Peyer's patch (tissue), 4 donors: ENCODE data around the gene ITGA5. TPM values are rescaled to one million over a fixed set of nuclear protein-coding genes. Genes with fewer than 3 reads are reported as not detected.

Source experiments
- DNase-seq, 3 donors: peaks; one replicate each; pipeline ENCODE4 v3.0.0-alpha.2; 2017 to 2019
- H3K27ac ChIP-seq, 4 donors: fragments of 200-600 bp; sonication (generic); one replicate each; pipeline ENCODE4 v1.5.1; 2016 to 2019
- H3K27me3 ChIP-seq, 2 donors: fragments of 200-600 bp; sonication (generic); one replicate each; pipeline ENCODE4 v1.5.1; 2019
- H3K36me3 ChIP-seq, 3 donors: fragments of 200-600 bp; sonication (generic); one replicate each; pipeline ENCODE4 v1.5.1; 2016 to 2019
- H3K4me1 ChIP-seq, 4 donors: fragments of 200-600 bp; sonication (generic); one replicate each; pipeline ENCODE4 v1.5.1; 2016 to 2019
- H3K4me3 ChIP-seq, 4 donors: fragments of 200-600 bp; sonication (generic); 1 replicate in 3 of 4; 2 replicates in 1 of 4; pipeline ENCODE4 v1.5.1; 2016 to 2019; ENCODE audit warnings: mild to moderate bottlenecking in 1 of 4
- H3K9me3 ChIP-seq, 4 donors: fragments of 200-600 bp; sonication (generic); one replicate each; pipeline ENCODE4 v1.5.1; 2016 to 2019; ENCODE audit warnings: mild to moderate bottlenecking in 1 of 4
- POLR2A ChIP-seq, 2 donors: fragments of 450-650 bp; IDR thresholded peaks; one replicate each; pipeline ENCODE4 v1.5.1; 2017; ENCODE audit warnings: antibody characterized with exemption in 2 of 2, mild to moderate bottlenecking in 2 of 2, moderate library complexity in 2 of 2
- total RNA-seq, 4 donors: library from RNA; depleted of rRNA; stranded (reverse); fragments of >200 nt; gene quantifications; one replicate each; pipeline ENCODE4 v1.1.0, GENCODE V29; 2016
- TF ChIP-seq, protein P1 (sequence below), 6 experiments: fragments of 450-650 bp in 4 of 6; fragments of 200-600 bp in 2 of 6; sonication (generic) in 1 of 6; IDR thresholded peaks; one replicate each; pipeline ENCODE4 v1.5.1; 2017 to 2019; ENCODE audit warnings: antibody characterized with exemption in 6 of 6, mild to moderate bottlenecking in 3 of 6, moderate library complexity in 1 of 6

ITGA5 gene
- total RNA-seq, 4 donors from 2014 or later = 21.0 to 78.4 (median 44.5) TPM

DNA sequence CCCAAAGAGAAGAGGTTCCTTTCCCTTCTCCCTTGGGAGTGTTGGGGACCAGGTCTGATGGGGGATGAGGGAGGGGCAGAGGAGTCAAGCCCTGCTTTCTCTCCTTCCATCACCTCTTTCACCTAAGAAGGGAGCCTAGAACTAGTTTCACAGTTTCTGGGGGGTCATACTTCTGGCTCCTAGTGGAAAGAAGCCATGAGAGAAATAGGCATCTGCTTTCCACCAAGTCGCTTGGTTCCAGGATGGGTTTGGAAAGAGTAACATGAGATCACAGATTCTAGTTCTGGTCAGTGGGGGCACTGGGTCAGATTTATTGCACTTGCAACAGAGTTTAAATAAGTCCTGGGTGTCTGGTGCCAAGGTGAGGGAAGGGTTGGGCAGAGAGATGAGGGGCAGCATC, 24.1 kb downstream of the ITGA5 start:
- H3K36me3 ChIP-seq = peaks cover 0 to 55% (median 0%) of the 10 kb centered on the region in 3 donors
- peaks cover 0 to 11% (median 1%) of the 10 kb centered on the region in 4 donors for H3K4me1 ChIP-seq
- no peaks in the 10 kb centered on the region for H3K27me3 ChIP-seq
- no peak overlapping the region for H3K27ac ChIP-seq
- TF ChIP-seq, protein P1, sequence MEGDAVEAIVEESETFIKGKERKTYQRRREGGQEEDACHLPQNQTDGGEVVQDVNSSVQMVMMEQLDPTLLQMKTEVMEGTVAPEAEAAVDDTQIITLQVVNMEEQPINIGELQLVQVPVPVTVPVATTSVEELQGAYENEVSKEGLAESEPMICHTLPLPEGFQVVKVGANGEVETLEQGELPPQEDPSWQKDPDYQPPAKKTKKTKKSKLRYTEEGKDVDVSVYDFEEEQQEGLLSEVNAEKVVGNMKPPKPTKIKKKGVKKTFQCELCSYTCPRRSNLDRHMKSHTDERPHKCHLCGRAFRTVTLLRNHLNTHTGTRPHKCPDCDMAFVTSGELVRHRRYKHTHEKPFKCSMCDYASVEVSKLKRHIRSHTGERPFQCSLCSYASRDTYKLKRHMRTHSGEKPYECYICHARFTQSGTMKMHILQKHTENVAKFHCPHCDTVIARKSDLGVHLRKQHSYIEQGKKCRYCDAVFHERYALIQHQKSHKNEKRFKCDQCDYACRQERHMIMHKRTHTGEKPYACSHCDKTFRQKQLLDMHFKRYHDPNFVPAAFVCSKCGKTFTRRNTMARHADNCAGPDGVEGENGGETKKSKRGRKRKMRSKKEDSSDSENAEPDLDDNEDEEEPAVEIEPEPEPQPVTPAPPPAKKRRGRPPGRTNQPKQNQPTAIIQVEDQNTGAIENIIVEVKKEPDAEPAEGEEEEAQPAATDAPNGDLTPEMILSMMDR (IDR thresholded peaks at IDR 0.05) = no peak
- TF ChIP-seq POLR2A (IDR thresholded peaks at IDR 0.05) = no peak
- H3K9me3 ChIP-seq = no peaks in the 10 kb centered on the region
- no peak overlapping the region for H3K4me3 ChIP-seq
- DNase-seq = no peak

DNA sequence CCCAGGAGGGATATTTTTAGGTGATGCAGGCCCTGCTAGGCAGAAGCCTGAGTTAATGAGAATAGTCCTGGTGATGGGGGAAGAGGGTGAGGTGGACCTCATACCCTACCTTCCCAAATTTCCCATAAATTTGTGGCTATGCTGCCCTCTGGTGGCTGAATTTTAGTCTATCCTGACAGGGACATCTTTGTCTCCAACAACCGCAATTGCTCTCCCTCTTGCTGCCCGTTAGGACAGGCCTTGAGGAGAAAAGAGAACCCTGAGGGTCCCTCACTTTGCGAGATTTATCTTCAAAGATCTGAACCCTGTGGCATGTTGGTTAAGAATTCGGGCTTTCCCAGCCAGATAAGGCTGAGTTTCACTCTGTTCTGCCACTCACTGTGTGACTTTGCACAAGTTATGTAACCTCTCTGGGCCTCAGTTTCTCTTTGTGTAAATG, 24.8 kb downstream of the ITGA5 start:
- TF ChIP-seq POLR2A (IDR thresholded peaks at IDR 0.05) = no peak
- TF ChIP-seq, protein P1 (IDR thresholded peaks at IDR 0.05) = peak in 5 of 6 experiments; percentile 47 to 72 (median 55)
- DNase-seq = peak in 2 of 3 donors; percentile 61 to 77
- Histone ChIP-seq H3K9me3 (no peaks in the 10 kb centered on the region), H3K27me3 (no peaks in the 10 kb centered on the region), H3K4me3 (no peak overlapping the region), H3K4me1 (peaks cover 0 to 11% (median 1%) of the 10 kb centered on the region in 4 donors), H3K27ac (no peak overlapping the region), H3K36me3 (peaks cover 0 to 49% (median 0%) of the 10 kb centered on the region in 3 donors)

DNA sequence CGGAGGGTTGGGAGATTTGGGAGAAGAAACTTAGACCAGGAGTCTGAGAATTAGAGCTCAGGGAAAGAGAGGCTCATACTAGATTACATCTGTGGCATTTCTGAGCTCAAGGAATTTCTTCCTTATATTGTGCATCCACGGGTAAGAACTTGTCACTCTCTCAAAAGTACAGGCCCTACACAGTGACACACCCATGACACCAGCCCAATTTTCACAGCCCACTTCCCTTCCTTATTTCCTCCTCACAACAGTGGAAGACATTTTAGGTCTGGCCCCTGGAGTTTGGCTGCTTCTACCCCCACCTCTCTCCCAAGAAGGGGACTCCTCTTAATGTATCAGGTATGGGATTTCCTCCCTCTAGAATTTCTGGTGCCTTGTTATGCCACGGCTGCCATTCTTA, 25.3 kb downstream of the ITGA5 start:
- Histone ChIP-seq H3K9me3 (no peaks in the 10 kb centered on the region), H3K4me3 (no peak overlapping the region), H3K27me3 (no peaks in the 10 kb centered on the region), H3K4me1 (peaks cover 0 to 11% (median 1%) of the 10 kb centered on the region in 4 donors), H3K36me3 (peaks cover 0 to 45% (median 0%) of the 10 kb centered on the region in 3 donors), H3K27ac (no peak overlapping the region)
- TF ChIP-seq POLR2A (IDR thresholded peaks at IDR 0.05) = no peak
- TF ChIP-seq, protein P1 (IDR thresholded peaks at IDR 0.05) = no peak
- no peak for DNase-seq

DNA sequence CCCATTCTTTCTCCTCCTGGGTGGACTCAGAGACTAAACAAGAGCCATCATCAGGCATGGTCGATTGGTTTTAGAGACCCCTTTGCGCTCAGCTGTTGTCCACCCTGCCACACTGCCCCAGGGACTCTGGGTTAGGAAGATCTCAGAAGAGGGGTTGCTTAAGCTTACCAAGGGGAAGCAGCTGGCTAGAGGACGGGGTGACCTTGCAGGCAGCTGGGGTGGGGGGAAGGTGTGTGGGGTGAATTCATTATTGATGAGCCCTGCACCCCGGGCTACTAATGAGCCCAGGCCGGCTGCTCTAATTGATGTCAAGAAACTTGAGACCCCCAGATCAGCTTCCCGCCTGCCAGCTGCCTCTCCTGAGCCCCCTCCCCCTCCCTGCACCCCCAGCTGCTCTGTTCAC, 25.9 kb downstream of the ITGA5 start:
- no peak for TF ChIP-seq POLR2A (IDR thresholded peaks at IDR 0.05)
- TF ChIP-seq, protein P1 (IDR thresholded peaks at IDR 0.05) = no peak
- no peaks in the 10 kb centered on the region for H3K27me3 ChIP-seq
- H3K36me3 ChIP-seq = peaks cover 0 to 39% (median 0%) of the 10 kb centered on the region in 3 donors

DNA sequence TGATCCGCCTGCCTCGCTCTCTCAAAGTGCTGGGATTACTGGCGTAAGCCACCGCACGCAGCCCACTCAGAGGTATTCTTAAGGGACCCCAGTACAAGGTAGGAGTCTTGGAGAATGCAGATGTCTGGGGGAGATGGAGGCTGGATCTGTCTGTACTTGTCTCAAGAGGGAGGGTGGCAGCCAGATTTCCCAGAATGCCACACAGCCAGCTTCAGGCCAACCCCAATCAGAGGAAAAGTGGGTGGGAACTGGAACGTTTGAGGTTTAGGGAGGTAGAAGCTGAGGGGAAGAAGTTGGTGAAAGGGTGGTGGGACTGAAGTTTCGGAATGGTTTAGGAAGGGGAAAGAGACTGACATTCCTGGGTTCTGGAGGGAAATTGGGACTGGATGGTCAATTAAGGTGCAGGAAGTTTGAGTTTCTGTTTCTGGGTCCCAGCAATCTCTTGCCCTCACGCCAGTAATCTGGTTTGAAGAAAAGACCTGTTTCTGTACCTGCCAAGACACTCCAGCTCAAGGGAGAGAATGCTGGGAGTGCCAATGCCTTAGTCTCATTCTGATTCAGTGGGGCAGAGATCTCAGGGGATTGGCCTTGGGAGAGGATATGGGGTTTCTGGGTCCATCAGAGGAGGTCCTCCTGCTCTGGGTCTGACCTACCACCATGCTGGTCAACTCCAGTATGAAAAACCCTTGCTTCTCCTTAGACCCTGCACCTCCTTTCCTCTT, 26.4 kb downstream of the ITGA5 start:
- H3K9me3 ChIP-seq = no peaks in the 10 kb centered on the region
- DNase-seq = no peak
- H3K4me3 ChIP-seq = no peak overlapping the region
- H3K27me3 ChIP-seq = no peaks in the 10 kb centered on the region
- H3K27ac ChIP-seq = no peak overlapping the region
- H3K36me3 ChIP-seq = peaks cover 0 to 34% (median 0%) of the 10 kb centered on the region in 3 donors
- H3K4me1 ChIP-seq = peaks cover 0 to 12% (median 1%) of the 10 kb centered on the region in 4 donors
- TF ChIP-seq, protein P1 (IDR thresholded peaks at IDR 0.05) = no peak
- TF ChIP-seq POLR2A (IDR thresholded peaks at IDR 0.05) = no peak

More for the DNA sequence above, 25.9 kb downstream of the ITGA5 start:
- no peak overlapping the region for H3K27ac ChIP-seq
- H3K9me3 ChIP-seq = no peaks in the 10 kb centered on the region
- DNase-seq = no peak
- no peak overlapping the region for H3K4me3 ChIP-seq
- peaks cover 0 to 11% (median 1%) of the 10 kb centered on the region in 4 donors for H3K4me1 ChIP-seq
